ENCODE measurements around the gene UROC1.

DNA sequence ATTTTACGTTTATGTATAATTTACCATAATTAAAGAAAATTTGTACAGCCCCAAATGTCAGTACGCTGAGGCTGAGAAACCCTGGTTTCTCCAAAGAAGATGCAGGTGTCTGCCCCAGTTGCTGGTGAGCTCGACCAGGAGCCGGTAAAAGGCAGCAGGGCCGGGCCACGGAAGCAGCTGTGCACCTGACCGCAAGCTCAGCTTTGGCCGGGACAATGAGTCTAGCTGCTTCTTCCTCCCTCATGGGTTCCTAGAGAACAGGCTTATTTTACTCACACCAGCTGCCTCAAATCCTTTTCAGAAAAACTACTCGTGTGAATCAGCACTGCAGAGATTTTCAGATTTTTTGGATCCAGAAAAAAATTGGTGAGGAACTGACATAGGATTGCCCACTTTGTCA is 23.8 kb downstream of the UROC1 start:
- TF ChIP-seq, protein P1, sequence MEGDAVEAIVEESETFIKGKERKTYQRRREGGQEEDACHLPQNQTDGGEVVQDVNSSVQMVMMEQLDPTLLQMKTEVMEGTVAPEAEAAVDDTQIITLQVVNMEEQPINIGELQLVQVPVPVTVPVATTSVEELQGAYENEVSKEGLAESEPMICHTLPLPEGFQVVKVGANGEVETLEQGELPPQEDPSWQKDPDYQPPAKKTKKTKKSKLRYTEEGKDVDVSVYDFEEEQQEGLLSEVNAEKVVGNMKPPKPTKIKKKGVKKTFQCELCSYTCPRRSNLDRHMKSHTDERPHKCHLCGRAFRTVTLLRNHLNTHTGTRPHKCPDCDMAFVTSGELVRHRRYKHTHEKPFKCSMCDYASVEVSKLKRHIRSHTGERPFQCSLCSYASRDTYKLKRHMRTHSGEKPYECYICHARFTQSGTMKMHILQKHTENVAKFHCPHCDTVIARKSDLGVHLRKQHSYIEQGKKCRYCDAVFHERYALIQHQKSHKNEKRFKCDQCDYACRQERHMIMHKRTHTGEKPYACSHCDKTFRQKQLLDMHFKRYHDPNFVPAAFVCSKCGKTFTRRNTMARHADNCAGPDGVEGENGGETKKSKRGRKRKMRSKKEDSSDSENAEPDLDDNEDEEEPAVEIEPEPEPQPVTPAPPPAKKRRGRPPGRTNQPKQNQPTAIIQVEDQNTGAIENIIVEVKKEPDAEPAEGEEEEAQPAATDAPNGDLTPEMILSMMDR (conservative IDR thresholded peaks at IDR 0.05) = no peak
- no peak for TF ChIP-seq ZFX (IDR thresholded peaks at IDR 0.05)

Measured in C4-2B (cell line).